Measurements from ENCODE around the gene ANGEL1.

DNA sequence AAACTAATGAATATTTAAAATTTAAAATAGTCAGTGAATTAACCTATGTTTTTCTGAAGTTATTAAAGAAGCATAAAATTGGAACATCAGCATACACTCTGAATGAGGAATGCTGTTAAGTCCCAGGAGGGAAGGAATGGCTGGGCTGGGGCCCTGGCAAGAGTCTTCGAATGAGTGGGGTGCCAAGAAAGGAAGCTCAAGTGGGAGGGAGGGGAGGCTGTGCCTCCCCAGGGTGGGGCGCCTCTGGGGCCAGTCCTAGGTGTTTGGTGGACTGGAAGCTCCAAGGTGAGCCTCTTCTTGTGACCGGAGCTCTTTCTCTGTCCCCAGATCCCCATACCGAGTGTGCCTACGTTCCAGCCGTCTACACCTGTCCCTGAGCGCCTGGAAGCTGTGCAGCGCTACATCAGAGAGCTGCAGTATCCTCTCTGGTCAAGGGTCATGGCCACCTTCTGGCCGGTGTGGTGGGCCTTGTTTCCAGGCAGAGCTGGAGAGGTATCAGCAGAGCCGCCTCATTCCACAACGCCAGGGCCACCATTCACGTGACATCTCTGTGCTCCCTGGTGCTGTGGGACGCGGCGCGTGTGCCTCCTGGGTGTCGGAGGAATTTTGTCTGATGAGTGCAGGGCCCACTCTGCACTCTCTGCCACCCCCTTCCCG lies 42.9 kb downstream of the ANGEL1 start:
- TF ChIP-seq USF2 (IDR thresholded peaks at IDR 0.05; ENCODE audit: borderline replicate concordance, low read depth, low read length) (no peak), CTCF (IDR thresholded peaks at IDR 0.05) (no peak), RAD21 (IDR thresholded peaks at IDR 0.05; ENCODE audit: low read length) (no peak), RXRA (IDR thresholded peaks at IDR 0.05; ENCODE audit: borderline replicate concordance, low read depth) (no peak), TCF12 (IDR thresholded peaks at IDR 0.05) (no peak), YY1 (IDR thresholded peaks at IDR 0.05; ENCODE audit: low read depth) (no peak), MAX (IDR thresholded peaks at IDR 0.05; ENCODE audit: low read depth) (no peak), POLR2AphosphoS5 (IDR thresholded peaks at IDR 0.05; ENCODE audit: low read depth, low read length) (no peak), FOXM1 (IDR thresholded peaks at IDR 0.05; ENCODE audit: low read depth) (no peak), SMC3 (IDR thresholded peaks at IDR 0.05; ENCODE audit: low read depth, low read length) (no peak), EZH2phosphoT487 (IDR thresholded peaks at IDR 0.05; ENCODE audit: borderline replicate concordance, low read depth) (no peak), EP300 (IDR thresholded peaks at IDR 0.05; ENCODE audit: borderline replicate concordance in 1 of 2, low read depth in 1 of 2, low read length in 1 of 2) (no peak), USF1 (IDR thresholded peaks at IDR 0.05; ENCODE audit: borderline replicate concordance, low read depth) (no peak)
- TF ChIP-seq, protein P1, sequence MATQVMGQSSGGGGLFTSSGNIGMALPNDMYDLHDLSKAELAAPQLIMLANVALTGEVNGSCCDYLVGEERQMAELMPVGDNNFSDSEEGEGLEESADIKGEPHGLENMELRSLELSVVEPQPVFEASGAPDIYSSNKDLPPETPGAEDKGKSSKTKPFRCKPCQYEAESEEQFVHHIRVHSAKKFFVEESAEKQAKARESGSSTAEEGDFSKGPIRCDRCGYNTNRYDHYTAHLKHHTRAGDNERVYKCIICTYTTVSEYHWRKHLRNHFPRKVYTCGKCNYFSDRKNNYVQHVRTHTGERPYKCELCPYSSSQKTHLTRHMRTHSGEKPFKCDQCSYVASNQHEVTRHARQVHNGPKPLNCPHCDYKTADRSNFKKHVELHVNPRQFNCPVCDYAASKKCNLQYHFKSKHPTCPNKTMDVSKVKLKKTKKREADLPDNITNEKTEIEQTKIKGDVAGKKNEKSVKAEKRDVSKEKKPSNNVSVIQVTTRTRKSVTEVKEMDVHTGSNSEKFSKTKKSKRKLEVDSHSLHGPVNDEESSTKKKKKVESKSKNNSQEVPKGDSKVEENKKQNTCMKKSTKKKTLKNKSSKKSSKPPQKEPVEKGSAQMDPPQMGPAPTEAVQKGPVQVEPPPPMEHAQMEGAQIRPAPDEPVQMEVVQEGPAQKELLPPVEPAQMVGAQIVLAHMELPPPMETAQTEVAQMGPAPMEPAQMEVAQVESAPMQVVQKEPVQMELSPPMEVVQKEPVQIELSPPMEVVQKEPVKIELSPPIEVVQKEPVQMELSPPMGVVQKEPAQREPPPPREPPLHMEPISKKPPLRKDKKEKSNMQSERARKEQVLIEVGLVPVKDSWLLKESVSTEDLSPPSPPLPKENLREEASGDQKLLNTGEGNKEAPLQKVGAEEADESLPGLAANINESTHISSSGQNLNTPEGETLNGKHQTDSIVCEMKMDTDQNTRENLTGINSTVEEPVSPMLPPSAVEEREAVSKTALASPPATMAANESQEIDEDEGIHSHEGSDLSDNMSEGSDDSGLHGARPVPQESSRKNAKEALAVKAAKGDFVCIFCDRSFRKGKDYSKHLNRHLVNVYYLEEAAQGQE (IDR thresholded peaks at IDR 0.05; ENCODE audit: low read depth, low read length) = no peak

All from SK-N-SH (cell line).